ENCODE results near the gene SORCS2.

Gene SORCS2

DNA sequence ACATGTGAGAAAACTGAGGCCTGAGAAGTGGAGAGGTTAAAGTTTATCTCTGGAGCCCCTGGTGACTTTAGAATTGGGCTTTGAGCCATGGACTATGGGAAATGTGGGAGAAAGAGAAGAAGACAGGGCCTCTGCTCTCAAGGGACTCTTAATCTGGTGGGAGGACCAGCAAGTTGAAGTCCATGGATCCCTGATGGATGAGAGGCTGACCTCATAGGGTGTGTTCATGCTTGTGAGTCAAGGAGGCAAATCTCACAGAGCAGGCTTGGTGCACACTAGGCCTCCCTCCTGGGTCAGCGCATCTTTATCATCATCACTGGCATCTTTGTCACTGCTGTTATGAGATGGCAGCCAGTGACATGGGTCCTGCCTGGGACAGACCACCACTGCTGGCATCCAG lies 535.4 kb downstream of the SORCS2 start:
- H3K4me3 ChIP-seq (ENCODE audit: low read depth, low read length) = no peak overlapping the region
- TF ChIP-seq, protein P1, sequence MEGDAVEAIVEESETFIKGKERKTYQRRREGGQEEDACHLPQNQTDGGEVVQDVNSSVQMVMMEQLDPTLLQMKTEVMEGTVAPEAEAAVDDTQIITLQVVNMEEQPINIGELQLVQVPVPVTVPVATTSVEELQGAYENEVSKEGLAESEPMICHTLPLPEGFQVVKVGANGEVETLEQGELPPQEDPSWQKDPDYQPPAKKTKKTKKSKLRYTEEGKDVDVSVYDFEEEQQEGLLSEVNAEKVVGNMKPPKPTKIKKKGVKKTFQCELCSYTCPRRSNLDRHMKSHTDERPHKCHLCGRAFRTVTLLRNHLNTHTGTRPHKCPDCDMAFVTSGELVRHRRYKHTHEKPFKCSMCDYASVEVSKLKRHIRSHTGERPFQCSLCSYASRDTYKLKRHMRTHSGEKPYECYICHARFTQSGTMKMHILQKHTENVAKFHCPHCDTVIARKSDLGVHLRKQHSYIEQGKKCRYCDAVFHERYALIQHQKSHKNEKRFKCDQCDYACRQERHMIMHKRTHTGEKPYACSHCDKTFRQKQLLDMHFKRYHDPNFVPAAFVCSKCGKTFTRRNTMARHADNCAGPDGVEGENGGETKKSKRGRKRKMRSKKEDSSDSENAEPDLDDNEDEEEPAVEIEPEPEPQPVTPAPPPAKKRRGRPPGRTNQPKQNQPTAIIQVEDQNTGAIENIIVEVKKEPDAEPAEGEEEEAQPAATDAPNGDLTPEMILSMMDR (IDR thresholded peaks at IDR 0.05; ENCODE audit: low read depth, low read length) = no peak
- no peak for DNase-seq (ENCODE audit: low read depth)

DNA sequence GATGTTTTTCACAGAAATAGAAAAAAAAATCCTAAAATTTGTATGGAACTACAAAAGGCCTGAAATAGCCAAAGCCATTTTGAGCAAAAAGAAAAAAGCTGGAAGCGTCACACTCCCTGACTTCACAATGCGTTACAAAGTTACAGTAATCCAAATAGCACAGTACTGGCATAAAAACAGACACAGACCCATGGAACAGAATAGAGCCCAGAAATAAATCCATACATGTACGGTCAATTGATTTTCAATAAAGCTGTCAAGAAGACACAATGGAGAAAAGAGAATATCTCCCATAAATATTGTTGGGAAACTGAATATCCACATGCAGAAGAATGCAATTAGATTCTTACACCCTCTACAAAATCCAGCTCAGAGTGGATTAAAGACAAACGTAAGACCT lies 539.1 kb downstream of the SORCS2 start:
- DNase-seq (ENCODE audit: low read depth) = no peak
- no peak overlapping the region for H3K4me3 ChIP-seq (ENCODE audit: low read depth, low read length)
- TF ChIP-seq, protein P2, sequence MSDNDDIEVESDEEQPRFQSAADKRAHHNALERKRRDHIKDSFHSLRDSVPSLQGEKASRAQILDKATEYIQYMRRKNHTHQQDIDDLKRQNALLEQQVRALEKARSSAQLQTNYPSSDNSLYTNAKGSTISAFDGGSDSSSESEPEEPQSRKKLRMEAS (IDR thresholded peaks at IDR 0.05; ENCODE audit: low read depth, low read length) = no peak
- TF ChIP-seq POLR2A (IDR thresholded peaks at IDR 0.05; ENCODE audit: extremely low read depth, insufficient read length) = no peak

DNA sequence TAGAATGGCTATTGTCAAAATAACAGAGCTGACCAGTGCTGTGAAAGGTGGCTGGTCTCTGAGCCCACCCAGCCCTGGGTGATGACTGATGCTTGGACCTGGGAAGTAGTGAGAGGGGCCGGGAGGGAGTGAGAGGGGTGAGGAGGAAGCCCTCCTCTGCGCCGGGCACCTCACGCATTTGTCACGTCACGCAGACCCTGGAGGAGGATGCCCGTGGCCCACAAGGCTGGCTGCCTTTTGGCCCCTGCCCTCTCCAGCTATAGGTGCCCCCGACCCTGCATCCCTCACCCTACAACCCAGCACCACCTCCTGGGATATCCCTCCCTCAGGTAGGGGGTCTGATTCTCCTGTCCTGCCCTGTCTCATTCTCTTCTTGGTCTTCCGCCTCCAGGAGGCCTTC lies 539.9 kb downstream of the SORCS2 start:
- TF ChIP-seq MYC (IDR thresholded peaks at IDR 0.05; ENCODE audit: low read depth, low read length) = no peak
- TF ChIP-seq, protein P2 (IDR thresholded peaks at IDR 0.05; ENCODE audit: low read depth, low read length) = no peak
- TF ChIP-seq, protein P1 (IDR thresholded peaks at IDR 0.05; ENCODE audit: low read depth, low read length) = no peak
- no peak for TF ChIP-seq POLR2A (IDR thresholded peaks at IDR 0.05; ENCODE audit: extremely low read depth, insufficient read length)
- DNase-seq (ENCODE audit: low read depth) = no peak
- H3K4me3 ChIP-seq (ENCODE audit: low read depth, low read length) = no peak overlapping the region

DNA sequence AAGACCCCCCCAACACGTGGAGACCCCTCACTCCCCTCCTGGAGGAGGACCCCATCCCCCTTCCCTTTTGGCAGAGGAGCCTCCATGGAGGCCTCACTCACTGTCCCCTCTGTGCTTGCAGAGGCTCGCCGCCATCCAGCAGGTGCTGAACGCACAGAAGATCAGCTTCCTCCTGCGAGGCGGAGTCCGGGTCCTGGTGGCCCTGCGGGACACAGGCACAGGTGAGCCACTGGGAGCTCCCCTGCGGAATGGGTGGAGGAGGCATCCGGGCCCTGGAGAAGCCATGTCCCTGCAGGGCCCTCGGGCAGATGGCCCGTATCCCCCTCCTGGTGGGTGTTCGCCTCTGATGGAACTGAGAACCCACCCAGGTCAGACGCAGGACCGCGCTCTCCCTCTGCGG lies 540.9 kb downstream of the SORCS2 start:
- DNase-seq (ENCODE audit: low read depth) = no peak
- H3K4me3 ChIP-seq (ENCODE audit: low read depth, low read length) = no peak overlapping the region
- TF ChIP-seq POLR2A (IDR thresholded peaks at IDR 0.05; ENCODE audit: extremely low read depth, insufficient read length) = no peak
- TF ChIP-seq MYC (IDR thresholded peaks at IDR 0.05; ENCODE audit: low read depth, low read length) = no peak
- TF ChIP-seq, protein P2 (IDR thresholded peaks at IDR 0.05; ENCODE audit: low read depth, low read length) = no peak
- TF ChIP-seq, protein P1 (IDR thresholded peaks at IDR 0.05; ENCODE audit: low read depth, low read length) = no peak

DNA sequence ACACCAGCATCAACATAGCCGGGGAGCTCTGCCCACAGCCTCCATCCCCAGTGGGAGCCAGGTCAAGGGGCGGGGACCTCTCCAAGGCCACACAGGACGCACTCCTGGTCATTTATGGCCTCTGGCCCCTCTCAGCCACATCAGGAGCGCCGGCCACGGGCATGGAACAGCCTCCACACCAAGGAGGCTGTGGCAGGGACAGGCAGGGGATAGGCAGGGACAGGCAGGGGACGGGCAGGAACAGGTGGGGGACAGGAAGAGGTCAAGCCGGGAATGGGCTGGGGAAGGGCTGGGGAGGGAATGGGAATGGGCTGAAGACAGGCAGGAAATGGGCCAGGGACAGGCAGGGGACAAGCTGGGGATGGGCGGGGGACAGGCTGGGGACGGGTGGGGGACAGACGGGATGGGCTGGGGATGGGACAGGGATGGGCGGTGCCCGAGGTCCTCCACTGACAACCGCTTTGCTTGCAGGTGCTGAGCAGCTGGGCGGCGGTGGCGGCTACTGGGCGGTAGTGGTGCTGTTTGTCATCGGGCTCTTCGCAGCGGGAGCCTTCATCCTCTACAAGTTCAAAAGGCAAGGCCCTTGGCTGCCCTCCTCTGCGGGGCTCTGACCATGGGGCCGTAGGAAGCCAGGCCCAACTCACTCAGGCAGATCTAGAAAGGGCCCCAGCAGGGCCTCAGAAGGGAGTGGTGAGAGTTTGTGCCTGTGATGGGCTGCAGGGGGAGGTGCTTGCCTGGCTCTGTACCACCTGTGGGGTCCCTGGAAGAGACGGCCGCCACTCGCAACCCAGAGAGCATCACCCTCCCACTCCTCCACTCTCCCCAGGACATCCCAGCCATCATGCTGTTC lies 541.7 kb downstream of the SORCS2 start:
- TF ChIP-seq, protein P2 (IDR thresholded peaks at IDR 0.05; ENCODE audit: low read depth, low read length) = no peak
- no peak for TF ChIP-seq POLR2A (IDR thresholded peaks at IDR 0.05; ENCODE audit: extremely low read depth, insufficient read length)
- TF ChIP-seq, protein P1 (IDR thresholded peaks at IDR 0.05; ENCODE audit: low read depth, low read length) = no peak
- no peak for TF ChIP-seq MYC (IDR thresholded peaks at IDR 0.05; ENCODE audit: low read depth, low read length)
- H3K4me3 ChIP-seq (ENCODE audit: low read depth, low read length) = no peak overlapping the region
- DNase-seq (ENCODE audit: low read depth) = no peak

DNA sequence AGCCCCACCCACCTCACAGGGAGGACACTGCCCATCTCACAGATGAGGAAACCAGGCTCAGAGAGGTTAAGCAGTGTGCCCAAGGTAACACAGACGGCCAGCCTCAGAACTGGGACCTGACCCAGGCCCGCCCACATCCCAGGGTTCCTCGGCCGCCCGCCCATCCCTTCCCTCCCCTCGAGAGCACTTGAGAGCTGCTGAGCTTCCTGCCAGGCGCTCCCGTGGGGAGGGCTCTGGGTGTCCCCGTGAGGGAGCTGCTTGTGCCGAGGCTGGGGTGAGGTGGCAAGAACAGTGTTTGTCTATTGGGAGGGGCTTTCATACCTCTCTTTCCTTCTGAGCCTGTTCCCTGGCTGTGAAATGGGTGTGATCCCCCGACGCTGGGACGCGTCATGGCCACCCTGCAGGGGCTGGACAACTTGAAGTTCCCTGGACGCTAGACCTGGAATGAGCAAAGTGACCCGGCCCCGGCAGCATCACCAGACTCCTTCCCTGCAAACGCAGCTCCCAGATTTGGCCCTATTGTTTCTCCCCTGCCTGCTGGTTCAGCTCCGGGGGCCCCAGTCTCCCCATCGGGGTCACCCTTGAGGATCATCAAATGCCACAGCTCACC lies 542.4 kb downstream of the SORCS2 start:
- DNase-seq (ENCODE audit: low read depth) = no peak
- H3K4me3 ChIP-seq (ENCODE audit: low read depth, low read length) = no peak overlapping the region
- no peak for TF ChIP-seq MYC (IDR thresholded peaks at IDR 0.05; ENCODE audit: low read depth, low read length)
- TF ChIP-seq, protein P2 (IDR thresholded peaks at IDR 0.05; ENCODE audit: low read depth, low read length) = no peak
- TF ChIP-seq, protein P1 (IDR thresholded peaks at IDR 0.05; ENCODE audit: low read depth, low read length) = no peak
- no peak for TF ChIP-seq POLR2A (IDR thresholded peaks at IDR 0.05; ENCODE audit: extremely low read depth, insufficient read length)
